GM18861 (cell line): ENCODE measurements around the gene ATPAF1.

ENCODE experiments used
- ATAC-seq: cut with Tn5 transposase; IDR thresholded peaks from one replicate; pipeline ENCODE4 v1.9.1; 2021; ENCODE audit not compliant: unreplicated experiment

Gene ATPAF1

DNA sequence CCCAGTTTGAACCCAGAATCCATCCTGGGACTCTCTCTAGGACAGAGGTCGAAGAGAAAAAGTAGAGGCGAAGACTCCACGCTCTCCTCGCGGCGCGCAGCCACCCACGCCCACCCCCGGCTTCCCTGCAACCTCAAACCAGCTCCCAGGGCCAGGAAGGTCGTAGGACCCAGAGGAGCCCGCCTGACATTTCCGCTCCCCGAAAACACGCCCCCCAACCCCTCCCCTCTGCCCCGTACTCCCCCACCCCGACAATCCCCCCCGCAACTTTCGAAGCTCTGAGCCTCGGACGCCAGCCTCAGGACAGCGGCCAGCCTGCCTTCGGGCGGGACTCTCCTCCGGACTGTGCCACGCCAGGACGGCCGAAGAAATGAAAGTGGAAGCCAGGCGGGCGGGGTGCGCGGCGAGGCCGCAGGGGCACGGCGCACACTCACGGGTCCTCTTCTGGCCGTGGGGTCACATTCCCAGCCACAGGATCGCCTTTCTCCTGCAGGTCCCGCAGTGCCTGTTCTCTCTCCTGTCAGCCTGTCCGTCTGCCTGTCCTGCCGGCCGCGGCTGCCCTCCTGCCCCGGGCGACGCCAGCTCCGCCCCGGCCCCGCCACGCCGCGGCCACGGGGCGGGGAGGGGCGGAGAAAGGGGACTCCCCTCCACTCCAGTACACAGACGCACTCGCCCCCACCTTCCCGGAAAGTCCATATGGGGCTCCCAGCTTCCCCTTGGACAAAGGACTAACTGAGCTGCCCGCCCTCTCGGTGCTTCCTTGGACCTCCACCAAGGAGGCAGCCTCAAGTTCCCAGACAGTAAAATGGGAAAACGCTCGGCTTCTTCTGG lies 51.7 kb downstream of the ATPAF1 start, which contains the start of gene MOB3C:
Gene MOB3C (minus strand): TSS at position 535 of the 831 bp plus-strand sequence. CDS start 3,490 bp downstream, outside the sequence.
- ATAC-seq: no peak

DNA sequence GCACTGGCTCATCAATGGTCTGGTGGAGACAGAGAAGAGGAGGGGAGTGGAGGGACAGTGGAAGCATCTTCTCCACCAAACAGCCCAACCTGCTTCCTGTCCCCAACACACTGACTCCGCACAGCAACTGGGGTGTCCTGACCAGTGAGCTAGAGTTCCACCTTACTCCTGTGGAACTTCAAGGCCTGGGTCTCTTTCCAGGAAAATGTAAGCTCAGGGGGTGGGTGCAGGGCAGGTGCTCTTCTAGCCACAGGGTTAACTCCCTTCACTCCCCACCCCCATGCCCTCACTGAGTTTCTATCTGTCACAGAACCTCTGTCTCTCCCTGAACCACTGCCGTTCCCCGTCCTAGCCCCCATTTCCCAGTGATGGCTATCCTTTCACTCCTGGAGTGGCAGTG lies 52.4 kb downstream of the ATPAF1 start:
- no peak for ATAC-seq

DNA sequence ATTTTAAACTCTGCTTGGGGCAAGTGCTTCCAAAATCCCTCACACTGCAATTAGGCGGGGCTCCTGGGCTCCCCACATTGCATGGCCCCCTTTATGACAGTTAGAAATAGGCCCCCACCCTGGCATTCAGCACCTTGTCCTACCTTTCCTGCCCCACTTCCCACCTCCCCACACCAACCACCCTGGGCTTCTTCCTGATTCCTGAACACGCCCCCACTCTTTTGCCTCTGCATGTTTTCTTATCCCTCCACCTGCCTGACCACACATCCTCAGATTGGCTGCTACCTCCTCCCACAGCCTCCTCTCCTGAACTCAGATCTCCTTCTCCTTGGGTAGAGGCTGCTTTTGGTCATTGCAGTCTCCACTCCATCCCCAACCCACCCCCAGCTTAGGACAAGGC lies 53.1 kb downstream of the ATPAF1 start:
- no peak for ATAC-seq

DNA sequence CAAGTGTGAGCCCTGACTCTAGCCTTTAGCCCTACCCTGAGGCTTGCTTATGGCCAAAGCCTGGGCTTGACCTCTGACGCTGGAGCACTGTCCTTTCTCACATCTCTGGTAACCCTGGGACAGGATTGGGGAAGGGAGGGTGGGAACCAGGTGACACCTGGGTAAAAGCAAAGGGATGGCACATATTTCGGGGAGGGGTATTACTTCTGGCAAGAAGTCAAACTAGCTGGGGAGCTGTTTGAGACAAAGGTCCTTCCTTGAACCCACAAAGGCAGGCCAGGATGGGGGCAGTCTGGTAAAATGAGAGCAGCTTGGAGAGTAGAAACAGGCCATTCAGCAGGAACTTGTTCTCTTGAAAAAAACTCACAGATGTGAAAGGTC lies 53.6 kb downstream of the ATPAF1 start:
- no peak for ATAC-seq

DNA sequence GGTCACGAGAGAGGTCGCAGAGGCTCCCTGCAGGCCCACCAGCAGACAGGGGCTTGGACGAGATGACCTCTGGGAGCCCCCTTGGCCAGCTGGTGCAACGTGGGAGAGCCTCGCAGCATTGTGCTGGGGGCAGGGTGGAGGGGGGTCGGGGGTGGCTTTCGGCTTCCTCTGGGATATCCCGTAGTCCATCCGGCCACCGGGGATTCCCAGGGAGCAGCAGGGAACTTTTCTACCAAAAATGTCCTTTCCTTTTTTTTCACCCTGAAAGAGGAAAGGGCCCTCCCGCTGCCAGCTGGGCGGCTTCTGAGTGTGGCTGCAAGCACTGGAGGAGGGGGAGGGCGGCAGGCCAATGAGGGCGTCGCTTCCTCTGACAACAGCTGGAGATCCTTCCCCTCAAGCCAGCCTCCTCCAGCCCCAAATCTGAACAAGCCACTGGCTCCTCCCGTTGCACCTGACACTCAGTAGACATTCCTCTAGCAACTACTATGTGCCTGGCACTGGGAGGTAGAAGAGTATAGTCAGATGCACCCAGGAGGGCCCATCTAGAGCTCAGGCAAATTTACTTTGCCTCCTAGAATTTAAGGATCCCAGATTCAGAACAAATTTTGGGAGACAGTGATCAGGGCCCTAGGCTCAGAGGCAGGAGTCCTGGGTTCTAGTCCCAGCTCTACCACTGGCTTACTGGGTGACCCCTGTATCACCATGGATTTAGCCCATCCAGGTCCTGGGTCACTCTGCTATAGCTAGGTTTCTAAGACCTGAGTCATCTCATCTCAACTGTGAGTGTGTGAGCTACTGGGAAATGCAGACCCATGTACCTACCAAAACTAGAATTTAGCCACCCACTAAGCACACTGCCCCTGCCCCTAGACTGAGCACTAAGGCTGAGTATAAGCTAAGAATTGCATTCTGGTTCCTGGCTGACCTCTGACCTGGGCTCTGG lies 54.2 kb downstream of the ATPAF1 start:
- peak; percentile 48 for ATAC-seq

DNA sequence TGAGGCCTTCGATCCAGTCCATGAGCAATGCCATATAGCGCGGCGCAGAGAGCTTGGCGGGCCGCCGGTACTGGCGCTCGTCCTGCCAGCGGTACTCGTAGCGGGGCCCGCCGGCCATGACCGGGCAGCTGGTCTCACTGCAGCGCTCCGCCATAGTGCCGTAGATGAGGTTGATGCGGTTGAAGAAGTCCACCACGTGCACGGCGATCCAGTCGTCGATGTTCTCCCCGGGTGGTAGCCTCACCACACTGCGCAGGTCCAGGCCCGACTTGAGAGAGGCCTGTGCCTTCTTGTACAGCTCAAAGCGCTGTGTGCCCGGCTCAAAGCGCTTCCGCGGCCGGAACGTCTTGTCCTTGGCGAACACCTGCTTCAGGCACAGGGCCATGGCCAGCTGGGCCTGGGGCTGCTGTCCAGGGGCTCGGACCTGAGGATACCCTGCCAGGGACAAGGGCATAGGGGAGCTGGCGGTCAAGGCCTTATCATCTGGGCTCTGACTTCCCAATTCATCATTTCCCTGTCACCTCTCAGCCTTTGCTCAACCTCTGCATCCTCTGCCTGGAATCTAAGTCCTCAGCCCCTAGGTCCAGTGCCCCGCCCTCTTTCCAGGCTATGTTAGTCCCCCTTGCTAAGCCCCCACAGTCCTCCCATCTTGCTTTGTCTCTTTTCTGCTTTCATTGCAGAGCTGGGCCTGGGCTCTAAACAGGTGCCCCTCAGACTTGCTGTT lies 55.1 kb downstream of the ATPAF1 start:
- ATAC-seq: no peak

DNA sequence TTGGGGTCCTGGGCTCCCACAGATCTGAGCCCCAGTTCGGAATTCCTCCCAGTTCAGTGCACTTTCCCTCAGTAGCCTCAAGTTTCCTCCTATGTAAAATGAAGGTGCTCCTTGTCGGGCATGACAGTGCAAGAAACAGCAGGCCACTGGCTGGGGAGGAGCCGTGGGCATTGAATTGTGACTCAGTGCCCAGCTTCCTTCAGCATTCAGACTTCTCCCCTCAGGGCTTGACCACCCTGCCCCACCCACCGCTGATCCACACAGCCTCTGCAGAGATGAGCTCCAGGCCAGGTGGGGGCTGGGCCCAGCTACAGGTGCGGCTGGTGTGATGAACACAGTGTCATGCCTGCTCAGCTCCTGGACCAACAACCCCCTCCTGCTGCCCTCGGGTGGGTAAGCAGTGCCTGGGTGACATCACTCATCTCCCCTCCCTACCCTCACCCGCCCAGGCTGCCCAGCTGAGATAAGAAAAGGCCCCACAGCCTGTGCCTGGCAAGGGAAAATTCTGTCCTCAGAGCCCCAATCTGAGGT lies 56.4 kb downstream of the ATPAF1 start:
- ATAC-seq: no peak

DNA sequence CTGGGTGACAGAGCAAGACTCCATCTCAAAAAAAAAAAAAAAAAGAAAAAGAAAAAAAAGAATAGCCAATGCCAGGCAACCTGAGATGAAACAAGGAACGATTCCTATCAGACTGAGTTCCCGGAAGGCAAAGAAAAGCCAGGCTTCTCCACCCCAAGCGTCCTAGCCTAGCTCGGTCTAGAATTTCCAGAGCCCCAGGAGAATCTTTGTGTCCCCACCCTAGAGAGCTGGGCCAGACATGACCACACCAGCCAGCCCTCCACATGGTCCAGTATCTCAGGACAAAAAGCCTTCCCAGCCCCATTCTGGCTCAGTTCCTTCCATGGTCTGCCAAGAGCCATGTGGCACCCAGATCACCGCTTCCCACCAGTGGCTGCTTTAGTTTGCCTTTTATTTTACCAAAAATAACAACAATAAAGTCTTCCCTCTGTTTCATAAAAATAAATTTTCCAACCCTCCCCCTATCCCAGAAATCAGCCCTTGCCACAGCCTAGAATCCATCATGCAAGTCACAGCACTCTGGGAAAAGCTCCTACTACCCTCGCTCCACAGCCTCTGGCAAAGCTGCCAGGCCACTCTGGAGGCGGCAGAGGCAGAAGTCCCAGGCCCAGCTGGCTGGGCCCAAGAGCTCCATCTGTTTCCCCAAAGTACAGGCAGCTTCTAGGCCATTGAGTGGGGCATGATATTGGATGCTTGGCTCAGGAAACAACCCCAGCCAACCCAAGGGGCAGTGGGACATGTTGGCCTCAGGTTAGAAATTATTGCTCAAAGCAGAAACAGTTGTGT lies 60.6 kb downstream of the ATPAF1 start:
- no peak for ATAC-seq

DNA sequence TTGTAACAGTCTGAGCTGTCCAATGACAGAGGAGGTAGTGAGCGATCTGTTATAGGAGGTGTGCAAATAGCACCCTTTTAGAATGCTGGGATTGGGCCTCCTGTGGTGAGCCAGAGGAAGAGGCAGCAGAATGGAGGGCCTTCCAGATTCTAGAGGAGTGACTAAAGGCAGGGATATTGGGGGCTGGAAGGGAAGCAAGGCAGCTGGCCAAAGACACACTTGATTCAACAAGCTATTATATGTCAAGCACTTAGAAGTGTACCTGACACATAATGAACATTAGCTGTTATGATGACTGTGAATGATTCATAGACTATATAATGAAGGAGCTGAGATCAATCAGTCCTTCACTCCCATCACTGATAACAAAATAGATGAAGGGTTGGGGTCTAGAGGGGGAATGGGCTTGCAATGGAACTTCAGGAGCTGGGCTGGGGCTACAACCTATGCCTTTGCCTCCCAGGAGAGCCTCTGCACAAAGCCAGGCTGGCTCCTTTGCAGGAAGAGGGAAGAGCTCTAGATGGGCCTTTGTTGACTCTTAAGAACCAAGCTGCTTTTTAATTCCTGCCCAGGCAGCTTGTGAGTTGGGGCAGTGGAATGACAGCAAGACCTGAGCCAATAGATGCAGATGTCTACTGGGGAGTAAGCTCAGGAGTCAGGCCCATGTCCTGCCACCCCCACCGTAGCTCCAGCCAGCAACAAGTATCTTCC lies 61.8 kb downstream of the ATPAF1 start:
- ATAC-seq: no peak

DNA sequence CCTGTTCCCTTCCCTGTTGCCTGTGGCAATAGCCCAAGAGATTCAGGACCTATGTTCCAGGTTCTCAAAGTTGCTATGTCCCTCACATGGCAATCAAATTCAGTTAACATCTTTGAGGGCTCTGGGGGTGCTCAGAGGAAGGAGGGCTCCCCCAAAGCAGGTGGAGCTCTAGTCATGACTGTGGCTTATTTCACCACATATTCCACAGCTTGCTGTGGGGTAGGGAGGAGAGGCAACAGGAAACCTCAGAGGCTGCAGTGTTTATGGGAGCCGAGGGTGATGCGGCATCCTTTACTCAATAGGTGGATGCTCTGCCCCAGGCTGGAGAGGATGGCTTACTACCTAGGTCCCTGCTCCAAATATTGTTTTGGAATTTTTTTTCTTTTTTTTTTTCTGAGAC lies 62.9 kb downstream of the ATPAF1 start:
- no peak for ATAC-seq

DNA sequence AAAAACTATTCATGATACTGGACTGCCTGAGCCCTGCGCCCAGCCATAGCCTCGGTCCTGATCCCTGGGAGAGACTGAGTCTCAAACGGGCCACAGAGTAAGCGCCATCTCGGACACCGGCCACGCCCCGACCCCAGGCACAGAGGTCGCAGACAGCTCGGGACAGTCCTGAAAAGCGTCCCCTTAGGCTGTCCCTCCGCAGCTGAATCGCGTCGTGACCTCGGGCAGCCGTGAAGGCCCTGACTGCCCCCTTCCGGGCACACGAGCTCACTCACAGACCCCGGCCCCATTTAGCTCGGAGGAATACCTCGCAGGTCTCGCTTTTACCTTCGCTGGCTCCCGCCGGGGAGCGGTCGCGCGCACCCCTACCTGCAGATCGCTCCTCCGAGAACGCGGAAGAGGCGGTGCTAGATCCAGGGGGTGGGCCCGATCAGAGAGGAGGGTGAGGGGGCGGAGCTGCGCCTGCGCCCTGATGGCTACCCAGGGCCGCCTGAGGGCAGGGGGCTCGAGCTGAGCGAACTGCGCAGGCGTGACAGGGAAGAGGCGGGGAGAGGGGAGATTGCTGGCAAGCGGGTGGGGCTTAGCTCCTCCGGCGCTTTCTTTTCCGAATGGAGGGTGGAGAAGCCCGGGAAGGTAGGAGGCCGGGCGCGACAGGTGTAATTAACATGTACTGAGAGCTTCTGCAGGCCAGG lies 64.2 kb downstream of the ATPAF1 start, which contains the start of gene MKNK1:
Gene MKNK1 (minus strand): TSS at position 411 of the 692 bp plus-strand sequence. CDS start 20,941 bp downstream, outside the sequence.
- ATAC-seq: peak; percentile 92

DNA sequence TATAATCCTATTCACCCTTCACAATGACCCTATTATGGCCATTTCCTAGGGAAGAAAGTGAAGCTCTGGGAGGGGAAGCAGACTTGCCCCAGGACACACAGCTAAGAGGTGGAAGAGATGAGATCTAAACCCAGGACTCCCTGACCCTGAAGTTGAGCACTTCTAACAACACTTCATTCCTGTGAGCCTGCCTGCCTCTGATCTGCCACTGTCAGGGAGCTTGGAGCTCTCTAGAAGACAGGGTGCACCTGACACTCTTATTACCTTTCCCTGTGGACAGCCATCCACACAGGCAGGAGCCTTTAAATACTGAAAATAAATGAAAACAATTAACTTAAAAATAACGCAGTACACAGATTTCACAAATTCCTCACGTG lies 64.7 kb downstream of the ATPAF1 start:
- ATAC-seq: no peak

DNA sequence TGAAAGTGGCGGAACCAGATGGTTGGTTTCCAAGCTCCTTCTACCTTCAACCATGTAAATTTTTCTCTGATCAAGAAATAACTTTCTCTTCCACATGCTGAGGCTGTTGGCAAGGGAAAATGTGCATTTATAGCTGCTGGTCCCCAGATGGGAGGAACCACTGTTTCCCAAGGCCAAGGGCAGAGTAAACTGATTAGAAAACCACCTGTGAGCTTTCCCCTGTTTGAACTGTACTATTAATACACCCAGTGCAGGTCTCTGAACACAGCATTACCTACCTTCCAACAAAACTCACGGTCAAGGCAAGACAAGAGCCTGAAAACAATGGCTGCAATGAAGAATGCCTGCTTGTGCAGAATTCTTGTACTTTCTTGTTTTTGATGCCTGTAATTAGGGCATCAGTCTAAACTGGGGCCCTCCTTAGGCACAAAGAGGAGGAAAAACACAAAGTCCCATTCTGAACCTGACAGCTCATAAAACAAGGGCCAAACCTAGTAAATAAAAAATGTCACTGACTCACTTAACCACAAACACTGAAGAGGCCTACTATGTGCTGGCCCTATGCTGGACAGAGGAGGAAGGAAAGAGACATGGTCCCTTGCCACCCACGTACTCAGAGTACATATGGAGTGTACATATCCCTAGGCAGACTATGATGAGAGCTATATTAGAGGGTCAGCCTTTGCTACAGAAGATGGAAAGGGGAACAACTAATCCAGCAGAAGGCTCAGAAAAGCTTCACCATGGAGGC lies 66.7 kb downstream of the ATPAF1 start:
- ATAC-seq: no peak

DNA sequence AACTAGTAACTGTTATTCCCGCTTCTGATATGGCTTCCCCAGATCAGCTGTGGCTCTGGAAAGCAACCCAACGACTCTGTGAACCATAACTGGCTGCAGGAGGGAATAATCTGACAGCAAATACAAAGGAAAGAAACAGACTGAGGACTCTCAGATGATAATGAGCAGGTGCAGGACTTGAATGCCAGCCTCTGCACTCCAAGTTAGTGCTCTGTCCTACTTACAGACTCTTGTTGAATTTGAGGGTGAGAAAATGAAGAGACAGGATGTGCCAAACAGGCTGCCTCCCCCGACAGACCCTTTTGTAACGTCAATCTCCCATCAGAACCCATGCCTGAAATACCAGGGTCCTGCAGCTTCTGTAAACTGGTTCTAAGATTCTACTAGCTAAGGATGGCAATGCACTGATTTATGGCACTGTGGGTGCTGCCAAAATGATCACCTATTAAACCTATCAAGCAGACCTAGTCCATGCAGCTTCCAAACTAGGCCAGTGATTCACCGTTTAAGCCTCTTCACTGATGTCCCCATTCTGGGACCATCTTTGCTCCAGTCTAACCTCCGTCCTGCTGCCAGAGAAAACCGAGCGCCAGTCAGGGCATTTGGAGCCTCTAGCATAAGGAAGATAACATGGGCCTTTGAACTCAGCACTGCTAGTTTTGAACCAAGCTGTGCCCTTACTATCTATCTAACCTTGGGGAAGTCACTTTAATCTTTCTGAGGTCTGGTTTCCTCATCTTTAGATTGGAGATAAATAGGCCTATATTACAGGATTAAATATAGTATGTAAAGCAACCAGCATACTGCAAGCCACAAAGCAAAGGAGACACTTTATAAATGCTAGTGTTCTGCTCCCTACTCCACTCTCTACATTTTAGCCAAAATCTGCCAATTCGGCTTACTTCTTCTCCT lies 68.8 kb downstream of the ATPAF1 start:
- no peak for ATAC-seq

DNA sequence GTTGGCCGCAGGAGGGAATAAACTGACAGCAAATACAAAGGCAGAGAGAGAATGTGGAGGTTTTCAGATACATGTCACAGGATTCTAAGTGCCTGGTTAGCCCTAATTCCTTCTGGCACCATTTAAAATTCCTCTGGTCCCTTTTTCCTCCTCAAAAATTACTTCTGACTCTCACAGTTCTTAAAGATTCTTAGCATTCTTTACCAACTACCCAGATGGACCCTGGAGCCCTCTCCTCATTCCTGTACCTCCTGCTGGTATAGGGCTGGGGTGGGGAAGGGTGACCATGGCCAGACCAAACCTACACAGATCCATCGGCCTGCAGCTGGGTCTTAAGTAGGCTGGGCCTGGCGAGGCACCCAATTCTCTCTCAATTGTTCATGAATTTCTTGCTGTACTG lies 71.3 kb downstream of the ATPAF1 start:
- ATAC-seq: no peak

DNA sequence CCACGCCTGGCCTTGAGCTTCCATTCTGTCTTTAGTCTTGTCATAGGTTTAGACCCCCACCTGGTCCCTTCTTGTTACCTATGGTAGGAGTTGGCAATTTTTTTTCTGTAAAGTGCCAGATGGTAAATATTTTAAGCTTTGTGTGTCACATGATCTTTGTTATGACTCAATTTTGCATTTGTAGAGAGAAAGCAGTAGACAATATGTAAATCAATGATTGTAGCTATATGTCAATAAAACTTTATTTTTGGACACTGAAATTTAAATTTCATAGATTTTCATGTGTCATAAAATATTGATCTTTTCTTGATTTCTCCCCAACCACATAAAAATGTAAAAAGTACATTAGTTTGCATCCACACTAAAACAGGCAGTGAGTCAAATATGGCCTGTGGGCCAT lies 72.1 kb downstream of the ATPAF1 start:
- no peak for ATAC-seq

DNA sequence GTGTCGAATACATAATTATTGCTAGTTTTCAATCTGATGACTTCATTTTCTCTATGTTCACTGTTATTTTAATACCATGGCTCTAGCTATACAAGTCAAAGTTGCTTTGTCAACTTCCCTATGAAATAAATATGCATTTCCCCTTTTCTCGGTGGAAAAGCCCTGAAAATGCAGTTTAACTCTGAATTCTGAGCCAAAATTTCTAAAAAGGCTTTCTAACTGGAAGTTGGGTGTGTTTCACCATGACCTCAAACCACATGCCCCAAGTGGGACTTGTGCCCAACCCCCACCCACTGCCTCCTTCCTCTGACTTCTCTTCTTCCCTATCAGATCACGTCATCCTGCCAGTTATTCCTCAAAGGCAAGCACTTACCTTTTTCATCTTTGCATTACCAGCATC lies 73.0 kb downstream of the ATPAF1 start:
- no peak for ATAC-seq
